HepG2 (cell line): ENCODE data around the gene ADGRB3.

Experiments
- CREM ChIP-seq, 2 experiments: sonication (generic) in 1 of 2; formaldehyde crosslinking in 1 of 2; IDR thresholded peaks; 2 replicates each; pipeline versions ENCODE4 v1.4.0 to v1.6.1; 2016 to 2020; ENCODE audit warnings: antibody characterized with exemption in 1 of 2, mild to moderate bottlenecking in 1 of 2, missing genetic modification reagents in 1 of 2
- GABPA ChIP-seq, 2 experiments: IDR thresholded peaks; 2 replicates each; pipeline ENCODE4 v1.6.1; 2011 to 2016; ENCODE audit warnings: low read depth in 2 of 2, low read length in 1 of 2, missing biosample characterization in 1 of 2, missing genetic modification characterization in 1 of 2
- MTA3 ChIP-seq: sonication (generic); formaldehyde crosslinking; IDR thresholded peaks from 2 replicates; pipeline ENCODE4 v1.4.0; 2020; ENCODE audit warnings: missing genetic modification reagents
- MTF2 ChIP-seq: sonication (generic); formaldehyde crosslinking; IDR thresholded peaks from 2 replicates; pipeline ENCODE4 v1.5.0; 2020; ENCODE audit warnings: missing genetic modification reagents, borderline replicate concordance
- SMC3 ChIP-seq: IDR thresholded peaks from 2 replicates; pipeline ENCODE4 v1.6.1; 2011; ENCODE audit warnings: low read length, improper control_type of control experiment
- TCF12 ChIP-seq, 2 experiments: fragments of 450-650 bp in 1 of 2; sonication (generic) in 1 of 2; formaldehyde crosslinking in 1 of 2; IDR thresholded peaks; 2 replicates each; pipeline versions ENCODE4 v1.6.1 to v1.8.0; 2017 to 2022; ENCODE audit warnings: antibody characterized with exemption in 1 of 2, mild to moderate bottlenecking in 1 of 2, missing genetic modification reagents in 1 of 2, moderate library complexity in 1 of 2
- TCF7 ChIP-seq: sonication (generic); IDR thresholded peaks from 2 replicates; pipeline ENCODE4 v1.6.1; 2016; ENCODE audit warnings: antibody characterized with exemption, low read depth
- TCF7L2 ChIP-seq: IDR thresholded peaks from 2 replicates; pipeline ENCODE4 v1.6.1; 2011; ENCODE audit warnings: mild to moderate bottlenecking, low read depth, low read length, moderate library complexity
- ZNF558 ChIP-seq: sonication (generic); formaldehyde crosslinking; IDR thresholded peaks from 2 replicates; pipeline ENCODE4 v1.9.0; 2022; ENCODE audit warnings: mild to moderate bottlenecking, missing genetic modification reagents, borderline replicate concordance
- TF ChIP-seq, protein P1 (sequence below): sonication (generic); formaldehyde crosslinking; IDR thresholded peaks from 2 replicates; pipeline ENCODE4 v1.4.0; 2020; ENCODE audit warnings: missing genetic modification reagents, mild to moderate bottlenecking, borderline replicate concordance
- TF ChIP-seq, protein P2 (sequence below): IDR thresholded peaks from 2 replicates; pipeline ENCODE4 v1.6.1; 2016; ENCODE audit warnings: missing compliant biosample characterization, missing genetic modification reagents, borderline replicate concordance

DNA sequence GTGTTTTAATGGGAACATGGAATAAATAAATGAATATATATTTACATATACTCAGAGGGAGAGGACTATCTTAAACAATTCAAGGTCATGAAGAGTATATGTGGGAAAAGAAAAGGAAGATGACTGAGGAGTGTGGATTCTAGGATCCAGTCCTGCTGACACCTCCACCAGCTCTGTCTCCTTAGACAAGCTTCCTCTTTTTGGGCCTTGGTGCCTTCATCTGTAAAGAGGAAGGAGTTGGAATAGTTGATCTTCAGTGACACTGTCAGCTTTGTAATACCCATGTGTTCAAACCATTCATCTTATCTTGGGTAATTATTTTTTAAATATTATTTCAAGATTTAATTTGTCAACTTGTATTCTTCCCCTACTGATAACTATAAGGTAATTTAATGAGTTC is 338.0 kb downstream of the ADGRB3 start:
- TF ChIP-seq ZNF558 (no peak), SMC3 (no peak), MTA3 (CRISPR knock-in tag) (no peak), MTF2 (CRISPR knock-in tag) (no peak), TCF7 (no peak), GABPA (IDR thresholded peaks at IDR 0.05; ENCODE audit: low read depth, low read length) (no peak), GABPA (CRISPR knock-in tag; IDR thresholded peaks at IDR 0.05; ENCODE audit: low read depth) (no peak), TCF12 (IDR thresholded peaks at IDR 0.05) (no peak), TCF12 (CRISPR knock-in tag; IDR thresholded peaks at IDR 0.05) (no peak), CREM (IDR thresholded peaks at IDR 0.05) (no peak), CREM (CRISPR knock-in tag; IDR thresholded peaks at IDR 0.05) (no peak), TCF7L2 (no peak)
- TF ChIP-seq, protein P1, sequence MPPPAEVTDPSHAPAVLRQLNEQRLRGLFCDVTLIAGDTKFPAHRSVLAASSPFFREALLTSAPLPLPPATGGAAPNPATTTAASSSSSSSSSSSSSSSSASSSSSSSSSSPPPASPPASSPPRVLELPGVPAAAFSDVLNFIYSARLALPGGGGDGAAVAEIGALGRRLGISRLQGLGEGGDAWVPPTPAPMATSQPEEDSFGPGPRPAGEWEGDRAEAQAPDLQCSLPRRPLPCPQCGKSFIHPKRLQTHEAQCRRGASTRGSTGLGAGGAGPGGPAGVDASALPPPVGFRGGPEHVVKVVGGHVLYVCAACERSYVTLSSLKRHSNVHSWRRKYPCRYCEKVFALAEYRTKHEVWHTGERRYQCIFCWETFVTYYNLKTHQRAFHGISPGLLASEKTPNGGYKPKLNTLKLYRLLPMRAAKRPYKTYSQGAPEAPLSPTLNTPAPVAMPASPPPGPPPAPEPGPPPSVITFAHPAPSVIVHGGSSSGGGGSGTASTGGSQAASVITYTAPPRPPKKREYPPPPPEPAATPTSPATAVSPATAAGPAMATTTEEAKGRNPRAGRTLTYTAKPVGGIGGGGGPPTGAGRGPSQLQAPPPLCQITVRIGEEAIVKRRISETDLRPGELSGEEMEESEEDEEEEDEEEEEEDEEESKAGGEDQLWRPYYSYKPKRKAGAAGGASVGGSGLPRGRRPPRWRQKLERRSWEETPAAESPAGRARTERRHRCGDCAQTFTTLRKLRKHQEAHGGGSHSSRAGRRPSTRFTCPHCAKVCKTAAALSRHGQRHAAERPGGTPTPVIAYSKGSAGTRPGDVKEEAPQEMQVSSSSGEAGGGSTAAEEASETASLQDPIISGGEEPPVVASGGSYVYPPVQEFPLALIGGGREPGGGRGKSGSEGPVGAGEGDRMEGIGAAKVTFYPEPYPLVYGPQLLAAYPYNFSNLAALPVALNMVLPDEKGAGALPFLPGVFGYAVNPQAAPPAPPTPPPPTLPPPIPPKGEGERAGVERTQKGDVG (CRISPR knock-in tag), result no peak
- TF ChIP-seq, protein P2, sequence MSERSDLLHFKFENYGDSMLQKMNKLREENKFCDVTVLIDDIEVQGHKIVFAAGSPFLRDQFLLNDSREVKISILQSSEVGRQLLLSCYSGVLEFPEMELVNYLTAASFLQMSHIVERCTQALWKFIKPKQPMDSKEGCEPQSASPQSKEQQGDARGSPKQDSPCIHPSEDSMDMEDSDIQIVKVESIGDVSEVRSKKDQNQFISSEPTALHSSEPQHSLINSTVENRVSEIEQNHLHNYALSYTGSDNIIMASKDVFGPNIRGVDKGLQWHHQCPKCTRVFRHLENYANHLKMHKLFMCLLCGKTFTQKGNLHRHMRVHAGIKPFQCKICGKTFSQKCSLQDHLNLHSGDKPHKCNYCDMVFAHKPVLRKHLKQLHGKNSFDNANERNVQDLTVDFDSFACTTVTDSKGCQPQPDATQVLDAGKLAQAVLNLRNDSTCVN (CRISPR knock-in tag), result no peak
